MCF 10A (cell line): ENCODE measurements around the gene RBPJL. TPM values are rescaled to one million over a fixed set of nuclear protein-coding genes. Genes with fewer than 3 reads are reported as not detected.

Experiments
- BruUV-seq: library from RNA; stranded (reverse); fragments of 400-500 nt; replicated peaks from 2 replicates; lab custom pipeline; 2021; lab: Mats Ljungman, UMichigan
- CTCF ChIA-PET: fragments of 300-600 bp; sonication (Branson Sonifier 250); formaldehyde crosslinking; extraction: SDS; loops from one replicate; lab custom pipeline; 2021; ENCODE audit warnings: antibody characterized with exemption, inconsistent platforms; lab: Yijun Ruan, JAX
- POLR2A ChIA-PET: fragments of 300-600, 350-650 bp; sonication (Branson Sonifier 250); formaldehyde crosslinking; extraction: SDS; loops from one replicate; lab custom pipeline; 2020; ENCODE audit warnings: antibody characterized with exemption, inconsistent platforms; lab: Yijun Ruan, JAX
- DNase-seq: peaks from one replicate; pipeline ENCODE4 v3.0.0-alpha.2; 2018; ENCODE audit not compliant: unreplicated experiment
- H3K27ac Mint-ChIP-seq: one replicate; pipeline ENCODE4 v1.8.0; 2022; ENCODE audit warnings: mild to moderate bottlenecking, low read depth, mixed read lengths; ENCODE audit not compliant: unreplicated experiment
- H3K27me3 Mint-ChIP-seq: one replicate; pipeline ENCODE4 v1.8.0; 2022; ENCODE audit warnings: mixed read lengths; ENCODE audit not compliant: insufficient read depth, unreplicated experiment
- H3K36me3 Mint-ChIP-seq: one replicate; pipeline ENCODE4 v1.8.0; 2022; ENCODE audit warnings: mild to moderate bottlenecking, moderate library complexity, mixed read lengths; ENCODE audit not compliant: insufficient read depth, unreplicated experiment
- H3K4me1 Mint-ChIP-seq: one replicate; pipeline ENCODE4 v1.8.0; 2022; ENCODE audit warnings: mixed read lengths; ENCODE audit not compliant: insufficient read depth, unreplicated experiment
- H3K4me3 Mint-ChIP-seq: one replicate; pipeline ENCODE4 v1.8.0; 2022; ENCODE audit warnings: mild to moderate bottlenecking, moderate library complexity, mixed read lengths; ENCODE audit not compliant: unreplicated experiment
- H3K9me3 Mint-ChIP-seq: one replicate; pipeline ENCODE4 v1.8.0; 2022; ENCODE audit warnings: mixed read lengths; ENCODE audit not compliant: unreplicated experiment
- CTCF ChIP-seq: fragments of 200-600 bp; IDR thresholded peaks from one replicate; pipeline ENCODE4 v1.8.0; 2022; ENCODE audit warnings: antibody characterized with exemption, mild to moderate bottlenecking; ENCODE audit not compliant: unreplicated experiment
- intact Hi-C: fragments of 100-400 bp; cut with micrococcal nuclease; formaldehyde crosslinking; loops from 2 replicates; pipeline ENCODE4 v1.14.1; 2022
- total RNA-seq: library from RNA; stranded (reverse); gene quantifications from 2 replicates; pipeline ENCODE4 v1.2.3, GENCODE V29; 2022

RBPJL gene
- total RNA-seq, 1 experiment from 2014 or later: not detected

GRCh38 chr20:45258259-45258658 is 48.4 kb upstream of the RBPJL start:
- intact Hi-C loops: no loop called here
- Mint-ChIP-seq H3K27me3 (no peaks in the 10 kb centered on the region), H3K4me1 (peaks cover 30% of the 10 kb centered on the region), H3K36me3 (no peaks in the 10 kb centered on the region), H3K4me3 (no peak overlapping the region), H3K9me3 (no peaks in the 10 kb centered on the region), H3K27ac (no peak overlapping the region)
- POLR2A ChIA-PET: interaction anchor here (0.8 to 1.1 kb wide), 4 partner anchors 8 to 129 kb away, joined by 3 to 5 read pairs (median 4); no protein-coding TSS in a partner anchor
- no TSS peak for BruUV-seq
- TF ChIP-seq CTCF: no peak
- CTCF ChIA-PET: interaction anchor here (1.0 to 12.6 kb wide), 3 partner anchors 34 to 162 kb away, joined by 3 to 154 read pairs (median 5); no protein-coding TSS in a partner anchor
- DNase-seq: no peak

- DNase-seq: no peak
- Mint-ChIP-seq H3K4me1 (peaks cover 26% of the 10 kb centered on the region), H3K9me3 (no peaks in the 10 kb centered on the region), H3K27me3 (no peaks in the 10 kb centered on the region), H3K4me3 (no peak overlapping the region), H3K27ac (no peak overlapping the region), H3K36me3 (no peaks in the 10 kb centered on the region)
- no peak for TF ChIP-seq CTCF
- BruUV-seq: no TSS peak
- intact Hi-C loops: no loop called here
- ChIA-PET CTCF (interaction anchor here (0.6 to 12.6 kb wide), 4 partner anchors 34 to 511 kb away, joined by 3 to 154 read pairs (median 4); no protein-coding TSS in a partner anchor), POLR2A (interaction anchor here (0.8 to 1.1 kb wide), 3 partner anchors 9 to 129 kb away, joined by 3 to 5 read pairs (median 3); no protein-coding TSS in a partner anchor)
Observed at GRCh38 chr20:45258664-45259063, 48.0 kb upstream of the RBPJL start.

- Mint-ChIP-seq H3K4me3 (no peak overlapping the region), H3K9me3 (peaks cover 7% of the 10 kb centered on the region), H3K36me3 (no peaks in the 10 kb centered on the region), H3K27ac (no peak overlapping the region), H3K4me1 (peaks cover 7% of the 10 kb centered on the region), H3K27me3 (no peaks in the 10 kb centered on the region)
- DNase-seq: no peak
- ChIA-PET CTCF (interaction anchor here (0.6 kb wide), 1 partner anchor 168 kb away, joined by 3 read pairs; no protein-coding TSS in a partner anchor), POLR2A (interaction anchor here (1.3 to 1.4 kb wide), 2 partner anchors 9 kb away, joined by 4 read pairs; partner anchors contain the start of gene SLPI)
- intact Hi-C loops: no loop called here
- no TSS peak for BruUV-seq
- TF ChIP-seq CTCF: no peak
Observed at GRCh38 chr20:45263556-45264266, 42.9 kb upstream of the RBPJL start.

GRCh38 chr20:45266977-45267376 is 39.7 kb upstream of the RBPJL start:
- Mint-ChIP-seq H3K27me3 (no peaks in the 10 kb centered on the region), H3K27ac (no peak overlapping the region), H3K4me1 (peaks cover 7% of the 10 kb centered on the region), H3K4me3 (no peak overlapping the region), H3K36me3 (no peaks in the 10 kb centered on the region), H3K9me3 (peaks cover 7% of the 10 kb centered on the region)
- BruUV-seq: no TSS peak
- DNase-seq: no peak
- intact Hi-C loops: no loop called here
- no peak for TF ChIP-seq CTCF
- CTCF ChIA-PET: interaction anchor here (3.6 kb wide), 1 partner anchor 24 kb away, joined by 19 read pairs; no protein-coding TSS in a partner anchor
- POLR2A ChIA-PET: no interaction called here
